IMR-90 (cell line): ENCODE measurements around the gene ADAM33. TPM values are rescaled to one million over a fixed set of nuclear protein-coding genes. Genes with fewer than 3 reads are reported as not detected.

ENCODE experiments used
- CHD1 ChIP-seq: IDR thresholded peaks from 2 replicates; pipeline ENCODE4 v1.6.1; 2012; ENCODE audit warnings: low read depth, low read length, improper control_type of control experiment
- ELK1 ChIP-seq: fragments of 150-350 bp; IDR thresholded peaks from 2 replicates; pipeline ENCODE4 v1.6.1; 2016; ENCODE audit warnings: low read depth, mild to moderate bottlenecking, low read length, moderate library complexity, borderline replicate concordance
- POLR2A ChIP-seq: IDR thresholded peaks from 2 replicates; pipeline ENCODE4 v1.6.1; 2012; ENCODE audit warnings: mild to moderate bottlenecking, low read depth, low read length
- RAD21 ChIP-seq: IDR thresholded peaks from 2 replicates; pipeline ENCODE4 v1.6.1; 2012; ENCODE audit warnings: low read length, improper control_type of control experiment
- SMC3 ChIP-seq: fragments of 150-350 bp; IDR thresholded peaks from 2 replicates; pipeline ENCODE4 v1.6.1; 2016; ENCODE audit warnings: low read depth, mild to moderate bottlenecking, antibody characterized with exemption, low read length, moderate library complexity
- polyA plus RNA-seq, 3 experiments: library from polyadenylated mRNA; depleted of rRNA; stranded (reverse); fragments of >200 nt; gene quantifications; 2 replicates each; pipeline ENCODE4 v1.2.3, GENCODE V29; 2012; ENCODE audit warnings: low replicate concordance in 1 of 3
- total RNA-seq: library from RNA; depleted of rRNA; stranded (reverse); fragments of >200 nt; gene quantifications from 2 replicates; pipeline ENCODE4 v1.2.3, GENCODE V29; 2012

The ADAM33 gene
- total and polyA plus RNA-seq, 2 of the 4 experiments (the other 2 are of a cell fraction) = 0.18 to 1.7 TPM

GRCh38 chr20:3697588-3698305, 15.9 kb upstream of the ADAM33 start (continued):
- TF ChIP-seq CHD1 = no peak
- no peak for TF ChIP-seq POLR2A
- no peak for TF ChIP-seq ELK1
- no peak for TF ChIP-seq RAD21
- TF ChIP-seq SMC3 = no peak
